K562 (cell line): ENCODE results near the gene G6PD. TPM values are rescaled to one million over a fixed set of nuclear protein-coding genes. Genes with fewer than 3 reads are reported as not detected.

Source experiments
- ATAC-seq: fragments of 200-7000 bp; cut with Tn5 transposase; 3 replicates; pipeline ENCODE4 v1.9.1; 2020; ENCODE audit warnings: moderate library complexity
- BruUV-seq: library from RNA; stranded (reverse); fragments of 400-500 nt; replicated peaks from 2 replicates; lab custom pipeline; 2021; lab: Mats Ljungman, UMichigan
- CTCF ChIA-PET: fragments of 300-600 bp; formaldehyde crosslinking; extraction: SDS; loops from one replicate; lab custom pipeline; 2021; ENCODE audit warnings: low intra/inter-chr PET ratio; lab: Yijun Ruan, JAX
- POLR2A ChIA-PET: fragments of 300-600, 350-650 bp; sonication (Branson Sonifier 250); formaldehyde crosslinking; extraction: SDS; loops from one replicate; lab custom pipeline; 2021; ENCODE audit warnings: antibody characterized with exemption, inconsistent platforms; lab: Yijun Ruan, JAX
- DNase-seq, 4 experiments: peaks; one replicate each; pipeline versions ENCODE4 v3.0.0 to v3.0.0-alpha.2; 2011 to 2018; ENCODE audit warnings: low spot score in 3 of 4, mixed read lengths in 3 of 4; ENCODE audit errors: extremely low read depth in 1 of 4
- FAIRE-seq: peaks from 2 replicates; lab custom pipeline; 2011; peaks lifted over from hg19 to GRCh38; lab: Jason Lieb, UNC
- H2AFZ ChIP-seq: 2 replicates; pipeline ENCODE4 v1.6.0; 2011; ENCODE audit warnings: low read depth, low read length, control low read depth, inconsistent platforms
- H3K27ac ChIP-seq: fragments of 200-600 bp; 3 replicates; pipeline ENCODE4 v1.8.0; 2011; ENCODE audit warnings: low read depth, mild to moderate bottlenecking, control low read depth, inconsistent platforms, low read length, moderate library complexity, mixed read lengths; ENCODE audit errors: extremely low read depth
- H3K27me3 ChIP-seq, 2 experiments: fragments of 300-600 bp in 1 of 2; 2 replicates in 1 of 2; 3 replicates in 1 of 2; pipeline versions ENCODE4 v1.6.0 to v1.8.0; 2011; ENCODE audit warnings: inconsistent platforms in 2 of 2, low read length in 2 of 2, mild to moderate bottlenecking in 1 of 2, mixed read lengths in 1 of 2, moderate library complexity in 1 of 2; ENCODE audit not compliant: control insufficient read depth in 2 of 2, insufficient read depth in 2 of 2
- H3K36me3 ChIP-seq: fragments of 300-600 bp; 3 replicates; pipeline ENCODE4 v1.8.0; 2011; ENCODE audit warnings: mild to moderate bottlenecking, low read length, inconsistent platforms; ENCODE audit not compliant: control insufficient read depth, insufficient read depth
- H3K4me1 ChIP-seq, 2 experiments: fragments of 200-600 bp in 1 of 2; replicated peaks in 1 of 2; 2 replicates in 1 of 2; 3 replicates in 1 of 2; pipeline versions ENCODE4 v1.5.1 to v1.8.0; 2011; ENCODE audit warnings: inconsistent platforms in 2 of 2, low read length in 2 of 2, mild to moderate bottlenecking in 1 of 2, mixed read lengths in 1 of 2, moderate library complexity in 1 of 2; ENCODE audit not compliant: control insufficient read depth in 2 of 2, insufficient read depth in 2 of 2
- H3K4me2 ChIP-seq: 2 replicates; pipeline ENCODE4 v1.6.1; 2011; ENCODE audit warnings: low read length, control low read depth, inconsistent platforms, mixed read lengths; ENCODE audit not compliant: insufficient read depth
- H3K4me3 ChIP-seq: fragments of 200-600 bp; sonication (generic), shearing (Covaris generic); 2 replicates; pipeline ENCODE4 v1.5.1; 2016; ENCODE audit warnings: control low read depth, inconsistent platforms
- H3K79me2 ChIP-seq: fragments of 200-600 bp; 3 replicates; pipeline ENCODE4 v1.8.0; 2011; ENCODE audit warnings: low read length, inconsistent platforms; ENCODE audit not compliant: control insufficient read depth, insufficient read depth
- H3K9ac ChIP-seq, 2 experiments: 2 replicates each; pipeline versions ENCODE4 v1.6.0 to v1.6.1; 2011; ENCODE audit warnings: low read depth in 2 of 2, low read length in 2 of 2, control low read depth in 1 of 2, inconsistent platforms in 1 of 2, mild to moderate bottlenecking in 1 of 2, mixed read lengths in 1 of 2; ENCODE audit not compliant: insufficient read depth in 1 of 2
- H3K9me1 ChIP-seq: one replicate; pipeline ENCODE4 v1.6.0; 2011; ENCODE audit warnings: inconsistent platforms, mild to moderate bottlenecking, low read length, moderate library complexity; ENCODE audit not compliant: control insufficient read depth, insufficient read depth
- H3K9me3 ChIP-seq: replicated peaks from 2 replicates; pipeline ENCODE4 v1.5.1; 2011; ENCODE audit warnings: low read depth, low read length, inconsistent platforms; ENCODE audit not compliant: control insufficient read depth, insufficient read depth
- H4K20me1 ChIP-seq: replicated peaks from 2 replicates; pipeline ENCODE4 v1.6.1; 2011; ENCODE audit warnings: low read length, inconsistent platforms, mixed read lengths; ENCODE audit not compliant: control insufficient read depth, insufficient read depth
- ATF1 ChIP-seq, 2 experiments: fragments of 450-650 bp in 1 of 2; IDR thresholded peaks; 2 replicates each; pipeline ENCODE4 v1.6.1; 2016; ENCODE audit warnings: missing compliant biosample characterization in 1 of 2, missing genetic modification characterization in 1 of 2
- ATF7 ChIP-seq: fragments of 450-650 bp; IDR thresholded peaks from 2 replicates; pipeline ENCODE4 v1.7.1; 2014; ENCODE audit warnings: mild to moderate bottlenecking, moderate library complexity
- DACH1 ChIP-seq: fragments of 450-650 bp; IDR thresholded peaks from 2 replicates; pipeline ENCODE4 v1.6.1; 2018; ENCODE audit not compliant: partially characterized antibody
- FOSL1 ChIP-seq: fragments of 200-800 bp; sonication (Bioruptor generic); conservative IDR thresholded peaks from 2 replicates; pipeline ENCODE4 v1.6.1; 2016; ENCODE audit warnings: missing genetic modification characterization, missing compliant biosample characterization
- FOXJ2 ChIP-seq: fragments of 200-800 bp; sonication (Bioruptor generic); IDR thresholded peaks from 2 replicates; pipeline ENCODE4 v1.6.1; 2016; ENCODE audit warnings: missing genetic modification characterization, missing compliant biosample characterization
- GATAD2B ChIP-seq: fragments of 450-650 bp; IDR thresholded peaks from 2 replicates; pipeline ENCODE4 v1.6.1; 2017; ENCODE audit warnings: mild to moderate bottlenecking, borderline replicate concordance
- L3MBTL2 ChIP-seq: fragments of 450-650 bp; IDR thresholded peaks from 2 replicates; pipeline ENCODE4 v1.6.1; 2016; ENCODE audit warnings: mild to moderate bottlenecking, moderate library complexity
- PHF8 ChIP-seq: fragments of 200-600 bp; sonication (generic); IDR thresholded peaks from 2 replicates; pipeline ENCODE4 v1.6.1; 2012; ENCODE audit warnings: mixed run types, mild to moderate bottlenecking, inconsistent platforms, low read length, moderate library complexity, borderline replicate concordance
- SP1 ChIP-seq: sonication (generic); formaldehyde crosslinking; IDR thresholded peaks from 2 replicates; pipeline ENCODE4 v1.8.1; 2022; ENCODE audit warnings: mild to moderate bottlenecking, missing genetic modification reagents
- TEAD2 ChIP-seq: fragments of 450-650 bp; IDR thresholded peaks from 2 replicates; pipeline ENCODE4 v1.6.1; 2016; ENCODE audit warnings: missing genetic modification characterization, control low read depth, missing compliant biosample characterization
- ZBTB7A ChIP-seq: IDR thresholded peaks from 2 replicates; pipeline ENCODE4 v1.6.1; 2011; ENCODE audit warnings: low read depth, mild to moderate bottlenecking, low read length, moderate library complexity, borderline replicate concordance; ENCODE audit not compliant: control insufficient read depth
- ZNF76 ChIP-seq: fragments of 250-450 bp; sonication (Bioruptor Pico); IDR thresholded peaks from 2 replicates; pipeline ENCODE4 v1.4.0; 2020; ENCODE audit warnings: mild to moderate bottlenecking, moderate library complexity, borderline replicate concordance
- WGBS: fragments of 100-300 bp; shearing (Covaris generic); methylation state at CpG from one replicate; pipeline ENCODE4 v1.1.6; 2016; ENCODE audit warnings: low coverage, mixed read lengths; ENCODE audit not compliant: insufficient coverage; ENCODE audit errors: missing lambda C conversion rate; 5-methylcytosine and 5-hydroxymethylcytosine counted together
- in situ Hi-C: fragments of 300-500 bp; cut with MboI; formaldehyde crosslinking; loops from 4 replicates; pipeline ENCODE4 v1.15.0; 2018; ENCODE audit warnings: inconsistent platforms, mixed read lengths
- intact Hi-C: fragments of 100-400 bp; cut with micrococcal nuclease; formaldehyde crosslinking; loops from 2 replicates; pipeline ENCODE4 v1.14.2; 2022
- polyA plus RNA-seq, 8 experiments: library from polyadenylated mRNA; depleted of rRNA in 4 of 8; stranded (reverse) in 5 of 8; unstranded in 3 of 8; fragments of >200 nt; fragmentation: Nextera tagmentation in 2 of 8; fragmentation: Illumina TruSeq in 1 of 8; extraction: Ambion mirVana in 2 of 8; extraction: Trizol in 1 of 8; gene quantifications; 2 replicates each; pipeline versions ENCODE4 v1.2.1 to v1.2.3, GENCODE V29; 2011 to 2014; ENCODE audit warnings: inconsistent platforms in 1 of 8, missing spikeins in 1 of 8
- total RNA-seq, 7 experiments: library from RNA; depleted of rRNA in 6 of 7; stranded (reverse); fragments of >200 nt in 6 of 7; fragmentation: Illumina TruSeq in 2 of 7; extraction: Trizol in 2 of 7; gene quantifications; 2 replicates each; pipeline versions ENCODE4 v1.2.1 to v1.2.3, GENCODE V29; 2011 to 2021; ENCODE audit warnings: low replicate concordance in 1 of 7
- TF ChIP-seq, protein P1 (sequence below), 2 experiments: fragments of 450-650 bp in 1 of 2; IDR thresholded peaks; 2 replicates each; pipeline ENCODE4 v1.6.1; 2011 to 2017; ENCODE audit warnings: low read depth in 2 of 2, antibody characterized with exemption in 1 of 2, borderline replicate concordance in 1 of 2, low read length in 1 of 2, mild to moderate bottlenecking in 1 of 2, mixed read lengths in 1 of 2; ENCODE audit not compliant: control insufficient read depth in 1 of 2
- TF ChIP-seq, protein P2 (sequence below): fragments of 250-450 bp; sonication (Bioruptor Pico); IDR thresholded peaks from 2 replicates; pipeline ENCODE4 v1.8.0; 2021; ENCODE audit warnings: moderate library complexity, mild to moderate bottlenecking, inconsistent platforms
- TF ChIP-seq, protein P3 (sequence below): IDR thresholded peaks from 2 replicates; pipeline ENCODE4 v1.6.1; 2012; ENCODE audit warnings: low read depth, low read length, improper control_type of control experiment, borderline replicate concordance

Gene G6PD
- total and polyA plus RNA-seq, 9 of the 15 experiments (the other 6 are each of a cell fraction or from before 2014, with no cell fraction given) = 2.9 to 222 (median 66.4) TPM

DNA sequence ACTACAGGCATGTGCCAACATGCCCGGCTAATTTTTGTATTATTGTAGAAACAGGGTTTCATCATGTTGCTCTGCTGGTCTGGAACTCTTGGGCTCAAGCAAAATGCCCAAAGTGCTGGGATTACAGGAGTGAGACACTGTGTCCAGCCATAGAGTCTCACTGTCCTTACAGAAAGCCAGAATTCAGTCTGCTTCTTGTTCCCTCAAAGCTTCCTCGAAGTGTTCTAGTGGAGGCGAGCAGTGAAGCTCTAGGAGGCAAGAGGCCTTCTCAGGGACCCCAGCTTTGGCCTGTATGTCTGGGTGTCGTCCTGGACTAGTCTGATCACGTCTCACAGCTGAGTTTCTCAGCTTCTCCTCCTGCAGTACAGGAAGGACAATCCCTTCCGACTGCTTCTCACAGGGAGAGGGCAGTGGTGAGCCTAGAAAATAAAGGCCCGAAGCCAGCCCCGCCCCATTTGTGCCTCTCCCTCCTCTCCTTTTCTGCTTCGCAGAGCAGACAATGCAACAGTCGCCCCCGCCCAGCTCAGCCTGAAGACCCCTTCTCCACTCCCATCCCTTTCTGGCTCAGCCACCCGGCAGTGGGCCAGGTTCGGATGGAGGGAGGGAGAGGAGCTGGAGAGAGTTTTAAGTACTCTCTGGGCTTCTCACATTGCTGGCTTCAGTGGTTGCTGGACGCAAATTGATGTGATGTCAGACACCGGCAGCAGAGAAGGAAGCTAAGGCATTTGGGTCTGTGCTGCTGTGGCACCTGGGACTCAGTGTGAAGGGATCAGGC lies 19.6 kb downstream of the G6PD start:
- Histone ChIP-seq H3K9me3 (no peaks in the 10 kb centered on the region), H3K4me2 (peak overlapping the region; percentile 68), H3K27ac (peak overlapping the region; percentile 68), H3K9ac (peak overlapping the region; percentile 49 to 86), H3K79me2 (no peaks in the 10 kb centered on the region), H3K4me1 (peaks cover 8 to 17% of the 10 kb centered on the region in 2 experiments; a peak in 4 of 5 replicates), H2AFZ (peak overlapping the region; percentile 85), H3K4me3 (no peak overlapping the region), H3K36me3 (peaks cover 15% of the 10 kb centered on the region; the same call in 2 of the 3 replicates), H4K20me1 (no peaks in the 10 kb centered on the region), H3K9me1 (no peaks in the 10 kb centered on the region), H3K27me3 (no peaks in the 10 kb centered on the region)
- intact Hi-C loops = loop anchor here (5.0 kb wide), 2 partner anchors 35 to 100 kb away; partner anchors contain the start of genes ATP6AP1 and SLC10A3
- 15% methylated on average over 9 of the region's 15 CpGs for WGBS
- DNase-seq = peak; percentile 67 to 86 (median 70)
- no TSS peak for BruUV-seq
- ChIA-PET CTCF (no interaction called here), POLR2A (interaction anchor here (0.5 to 1.8 kb wide), 18 partner anchors 10 to 1075 kb away, joined by 3 to 9 read pairs (median 4); partner anchors contain the start of genes DNASE1L1, FAM50A, PLXNA3 and SLC10A3)
- FAIRE-seq = peak; percentile 95
- in situ Hi-C loops = loop anchor here (25.0 kb wide), 1 partner anchor 365 kb away; no protein-coding TSS in a partner anchor
- peak; percentile 95 for ATAC-seq
- TF ChIP-seq DACH1 (peak; percentile 13), SP1 (CRISPR knock-in tag) (peak; percentile 73), FOSL1 (tag) (no peak), PHF8 (peak; percentile 28; the same call in 1 of the 2 replicates), ZNF76 (CRISPR knock-in tag) (no peak), ATF1 (CRISPR knock-in tag; IDR thresholded peaks at IDR 0.05) (no peak), ATF1 (tag; IDR thresholded peaks at IDR 0.05) (peak; percentile 44), TEAD2 (no peak), ZBTB7A (no peak), GATAD2B (no peak), ATF7 (peak; percentile 51; the same call in 1 of the 2 replicates), L3MBTL2 (peak; percentile 64), FOXJ2 (tag) (no peak)
- TF ChIP-seq, protein P1, sequence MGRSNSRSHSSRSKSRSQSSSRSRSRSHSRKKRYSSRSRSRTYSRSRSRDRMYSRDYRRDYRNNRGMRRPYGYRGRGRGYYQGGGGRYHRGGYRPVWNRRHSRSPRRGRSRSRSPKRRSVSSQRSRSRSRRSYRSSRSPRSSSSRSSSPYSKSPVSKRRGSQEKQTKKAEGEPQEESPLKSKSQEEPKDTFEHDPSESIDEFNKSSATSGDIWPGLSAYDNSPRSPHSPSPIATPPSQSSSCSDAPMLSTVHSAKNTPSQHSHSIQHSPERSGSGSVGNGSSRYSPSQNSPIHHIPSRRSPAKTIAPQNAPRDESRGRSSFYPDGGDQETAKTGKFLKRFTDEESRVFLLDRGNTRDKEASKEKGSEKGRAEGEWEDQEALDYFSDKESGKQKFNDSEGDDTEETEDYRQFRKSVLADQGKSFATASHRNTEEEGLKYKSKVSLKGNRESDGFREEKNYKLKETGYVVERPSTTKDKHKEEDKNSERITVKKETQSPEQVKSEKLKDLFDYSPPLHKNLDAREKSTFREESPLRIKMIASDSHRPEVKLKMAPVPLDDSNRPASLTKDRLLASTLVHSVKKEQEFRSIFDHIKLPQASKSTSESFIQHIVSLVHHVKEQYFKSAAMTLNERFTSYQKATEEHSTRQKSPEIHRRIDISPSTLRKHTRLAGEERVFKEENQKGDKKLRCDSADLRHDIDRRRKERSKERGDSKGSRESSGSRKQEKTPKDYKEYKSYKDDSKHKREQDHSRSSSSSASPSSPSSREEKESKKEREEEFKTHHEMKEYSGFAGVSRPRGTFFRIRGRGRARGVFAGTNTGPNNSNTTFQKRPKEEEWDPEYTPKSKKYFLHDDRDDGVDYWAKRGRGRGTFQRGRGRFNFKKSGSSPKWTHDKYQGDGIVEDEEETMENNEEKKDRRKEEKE (IDR thresholded peaks at IDR 0.05; ENCODE audit: borderline replicate concordance in 1 of 2, control insufficient read depth in 1 of 2, low read depth in 2 of 2, low read length in 1 of 2) = no peak
- TF ChIP-seq, protein P2, sequence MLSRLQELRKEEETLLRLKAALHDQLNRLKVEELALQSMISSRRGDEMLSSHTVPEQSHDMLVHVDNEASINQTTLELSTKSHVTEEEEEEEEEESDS (CRISPR knock-in tag) = no peak
- TF ChIP-seq, protein P3, sequence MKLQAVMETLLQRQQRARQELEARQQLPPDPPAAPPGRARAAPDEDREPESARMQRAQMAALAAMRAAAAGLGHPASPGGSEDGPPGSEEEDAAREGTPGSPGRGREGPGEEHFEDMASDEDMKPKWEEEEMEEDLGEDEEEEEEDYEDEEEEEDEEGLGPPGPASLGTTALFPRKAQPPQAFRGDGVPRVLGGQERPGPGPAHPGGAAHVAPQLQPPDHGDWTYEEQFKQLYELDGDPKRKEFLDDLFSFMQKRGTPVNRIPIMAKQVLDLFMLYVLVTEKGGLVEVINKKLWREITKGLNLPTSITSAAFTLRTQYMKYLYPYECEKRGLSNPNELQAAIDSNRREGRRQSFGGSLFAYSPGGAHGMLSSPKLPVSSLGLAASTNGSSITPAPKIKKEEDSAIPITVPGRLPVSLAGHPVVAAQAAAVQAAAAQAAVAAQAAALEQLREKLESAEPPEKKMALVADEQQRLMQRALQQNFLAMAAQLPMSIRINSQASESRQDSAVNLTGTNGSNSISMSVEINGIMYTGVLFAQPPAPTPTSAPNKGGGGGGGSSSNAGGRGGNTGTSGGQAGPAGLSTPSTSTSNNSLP = no peak
